Measurements from ENCODE around the gene ARID1B.

DNA sequence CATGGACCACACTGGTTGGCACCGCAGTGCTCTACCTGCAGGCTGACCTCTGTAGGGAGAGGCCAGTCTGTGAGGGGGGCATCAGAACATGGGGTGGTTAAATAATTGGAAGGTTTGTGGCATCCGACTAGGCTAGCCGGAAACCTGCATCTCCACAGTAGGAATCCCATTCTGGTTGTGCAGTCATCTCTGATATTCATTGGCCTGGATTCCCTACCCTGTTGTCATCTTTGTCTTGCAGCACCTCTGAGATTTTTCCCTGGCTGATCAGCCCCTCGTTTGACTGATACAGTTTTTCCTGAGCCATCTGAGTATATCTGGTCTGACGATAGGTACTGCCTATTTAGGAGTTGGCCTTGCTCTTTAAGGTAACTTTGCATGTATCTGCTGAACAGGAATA, 286.7 kb downstream of the ARID1B start:
- TF ChIP-seq, protein P1, sequence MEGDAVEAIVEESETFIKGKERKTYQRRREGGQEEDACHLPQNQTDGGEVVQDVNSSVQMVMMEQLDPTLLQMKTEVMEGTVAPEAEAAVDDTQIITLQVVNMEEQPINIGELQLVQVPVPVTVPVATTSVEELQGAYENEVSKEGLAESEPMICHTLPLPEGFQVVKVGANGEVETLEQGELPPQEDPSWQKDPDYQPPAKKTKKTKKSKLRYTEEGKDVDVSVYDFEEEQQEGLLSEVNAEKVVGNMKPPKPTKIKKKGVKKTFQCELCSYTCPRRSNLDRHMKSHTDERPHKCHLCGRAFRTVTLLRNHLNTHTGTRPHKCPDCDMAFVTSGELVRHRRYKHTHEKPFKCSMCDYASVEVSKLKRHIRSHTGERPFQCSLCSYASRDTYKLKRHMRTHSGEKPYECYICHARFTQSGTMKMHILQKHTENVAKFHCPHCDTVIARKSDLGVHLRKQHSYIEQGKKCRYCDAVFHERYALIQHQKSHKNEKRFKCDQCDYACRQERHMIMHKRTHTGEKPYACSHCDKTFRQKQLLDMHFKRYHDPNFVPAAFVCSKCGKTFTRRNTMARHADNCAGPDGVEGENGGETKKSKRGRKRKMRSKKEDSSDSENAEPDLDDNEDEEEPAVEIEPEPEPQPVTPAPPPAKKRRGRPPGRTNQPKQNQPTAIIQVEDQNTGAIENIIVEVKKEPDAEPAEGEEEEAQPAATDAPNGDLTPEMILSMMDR (conservative IDR thresholded peaks at IDR 0.05), result no peak
- no peak for TF ChIP-seq EZH2 (IDR thresholded peaks at IDR 0.05; ENCODE audit: low read depth)

Data from PC-9 (cell line).